Measurements from ENCODE around the gene XKR3. TPM values are rescaled to one million over a fixed set of nuclear protein-coding genes. Genes with fewer than 3 reads are reported as not detected.
"Not testable (repeated sequence)": the region's sequence is repeated elsewhere in the genome, so short reads cannot be mapped to it uniquely, and the experiment has no call there.

XKR3 gene
- total RNA-seq, 5 donors from 2014 or later (not counting 1 experiment from before 2014, with no cell fraction given), result not detected

DNA sequence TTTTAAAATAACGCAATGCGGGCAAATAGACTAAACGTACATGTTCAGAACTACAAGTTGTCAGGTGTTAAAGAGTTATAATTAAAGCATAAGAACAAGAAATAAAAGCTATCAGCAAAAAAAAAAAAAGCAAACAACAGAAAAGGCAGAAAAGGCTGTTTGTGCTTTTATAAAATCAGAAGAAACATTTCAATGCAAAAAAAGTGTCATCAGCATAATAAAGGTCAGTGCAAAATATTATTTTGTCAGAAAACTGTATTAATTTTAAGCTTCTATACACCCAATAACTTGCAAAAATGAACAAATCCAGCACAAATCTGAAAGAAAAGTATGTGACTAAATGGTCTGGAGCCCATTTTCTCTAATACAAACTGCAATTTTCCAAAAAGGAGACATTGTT lies 23.6 kb downstream of the XKR3 start:
- DNase-seq (no peak), ATAC-seq (replicated peaks in 1 of 4) (no peak)
- Histone ChIP-seq H3K36me3 (ENCODE audit: control insufficient read depth in 2 of 2, extremely low read depth in 1 of 2, insufficient read depth in 1 of 2, low read length in 1 of 2) (no peaks in the 10 kb centered on the region), H3K27me3 (replicated peaks in 1 of 2; ENCODE audit: control insufficient read depth in 2 of 2, extremely low read depth in 1 of 2, insufficient read depth in 2 of 2, low read length in 1 of 2) (no peaks in the 10 kb centered on the region), H3K9me3 (no peaks in the 10 kb centered on the region), H3K4me3 (ENCODE audit: control insufficient read depth in 1 of 2, extremely low read depth in 1 of 2, low read length in 1 of 2) (no peak overlapping the region), H3K4me1 (ENCODE audit: control insufficient read depth in 1 of 2, extremely low read depth in 1 of 2, insufficient read depth in 2 of 2, low read length in 2 of 2) (no peaks in the 10 kb centered on the region), H3K27ac (ENCODE audit: low read length) (no peak overlapping the region)
- Mint-ChIP-seq H3K4me3 (no peak overlapping the region), H3K4me1 (no peaks in the 10 kb centered on the region), H3K9me3 (no peaks in the 10 kb centered on the region), H3K36me3 (no peaks in the 10 kb centered on the region), H3K27ac (no peak overlapping the region), H3K27me3 (peaks cover 0 to 1% of the 10 kb centered on the region in 2 donors)
- POLR2A ChIA-PET, result no interaction called here
- CTCF ChIA-PET, result no interaction called here
- no CpG with 5 or more reads among the region's 3 CpGs for WGBS (ENCODE audit: insufficient coverage)

DNA sequence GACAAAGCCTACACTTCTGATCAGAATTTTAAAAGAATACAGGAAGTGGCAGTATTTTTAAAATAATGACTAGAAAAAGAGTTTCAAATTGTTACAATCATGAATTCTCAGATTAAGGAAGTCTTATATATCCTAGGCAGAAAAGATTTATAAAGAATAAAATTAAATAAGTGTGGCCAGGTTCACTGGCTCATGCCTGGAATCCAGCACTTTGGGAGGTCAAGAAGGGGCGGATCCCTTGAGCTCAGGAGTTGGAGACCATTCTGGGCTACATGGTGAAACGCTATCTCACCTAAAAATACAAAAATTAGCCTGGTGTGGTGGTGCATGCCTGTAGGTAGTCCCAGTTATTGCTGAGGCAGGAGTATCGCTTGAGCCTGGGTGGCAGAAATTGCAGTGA lies 24.1 kb downstream of the XKR3 start:
- H3K27me3 Mint-ChIP-seq, result peaks cover 0 to 1% of the 10 kb centered on the region in 2 donors
- H3K4me3 ChIP-seq (ENCODE audit: control insufficient read depth in 1 of 2, extremely low read depth in 1 of 2, low read length in 1 of 2), result no peak overlapping the region
- H3K36me3 Mint-ChIP-seq, result no peaks in the 10 kb centered on the region
- H3K27me3 ChIP-seq (replicated peaks in 1 of 2; ENCODE audit: control insufficient read depth in 2 of 2, extremely low read depth in 1 of 2, insufficient read depth in 2 of 2, low read length in 1 of 2), result no peaks in the 10 kb centered on the region
- H3K36me3 ChIP-seq (ENCODE audit: control insufficient read depth in 2 of 2, extremely low read depth in 1 of 2, insufficient read depth in 1 of 2, low read length in 1 of 2), result no peaks in the 10 kb centered on the region
- H3K27ac Mint-ChIP-seq, result no peak overlapping the region
- 100% methylated on average over 1 of the region's 3 CpGs for WGBS (ENCODE audit: insufficient coverage)
- H3K9me3 ChIP-seq, result no peaks in the 10 kb centered on the region
- H3K9me3 Mint-ChIP-seq, result no peaks in the 10 kb centered on the region
- H3K27ac ChIP-seq (ENCODE audit: low read length), result no peak overlapping the region
- no peak for DNase-seq
- ChIA-PET POLR2A (no interaction called here), CTCF (no interaction called here)
- H3K4me1 ChIP-seq (ENCODE audit: control insufficient read depth in 1 of 2, extremely low read depth in 1 of 2, insufficient read depth in 2 of 2, low read length in 2 of 2), result no peaks in the 10 kb centered on the region
- no peaks in the 10 kb centered on the region for H3K4me1 Mint-ChIP-seq
- no peak for ATAC-seq (replicated peaks in 1 of 4)
- no peak overlapping the region for H3K4me3 Mint-ChIP-seq

DNA sequence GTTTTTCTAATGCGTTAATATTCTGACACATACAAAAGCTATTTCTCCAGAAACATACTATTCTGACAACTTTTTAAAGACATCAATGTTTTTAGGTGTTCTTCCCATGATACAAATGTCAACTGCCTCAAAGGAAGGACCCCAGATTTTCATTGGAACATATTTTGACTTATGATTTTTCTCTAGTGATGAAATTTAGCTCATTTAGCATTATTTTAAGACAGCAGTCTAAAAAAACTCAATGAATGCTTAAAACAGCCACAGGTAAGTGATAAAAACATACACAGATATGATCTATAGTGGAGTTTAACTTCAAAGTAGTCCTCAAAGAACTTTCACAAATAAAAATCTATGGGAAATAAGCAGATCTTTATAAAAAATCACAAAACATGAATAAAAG lies 24.9 kb downstream of the XKR3 start:
- DNase-seq (no peak), ATAC-seq (replicated peaks in 1 of 4) (no peak)
- no peak overlapping the region for H3K27ac ChIP-seq (ENCODE audit: low read length)
- ChIA-PET CTCF (no interaction called here), POLR2A (no interaction called here)
- H3K4me1 ChIP-seq (ENCODE audit: control insufficient read depth in 1 of 2, extremely low read depth in 1 of 2, insufficient read depth in 2 of 2, low read length in 2 of 2), result no peaks in the 10 kb centered on the region
- no peaks in the 10 kb centered on the region for H3K9me3 ChIP-seq
- no peaks in the 10 kb centered on the region for H3K4me1 Mint-ChIP-seq
- no peak overlapping the region for H3K4me3 ChIP-seq (ENCODE audit: control insufficient read depth in 1 of 2, extremely low read depth in 1 of 2, low read length in 1 of 2)
- H3K4me3 Mint-ChIP-seq, result no peak overlapping the region
- no peaks in the 10 kb centered on the region for H3K27me3 ChIP-seq (replicated peaks in 1 of 2; ENCODE audit: control insufficient read depth in 2 of 2, extremely low read depth in 1 of 2, insufficient read depth in 2 of 2, low read length in 1 of 2)
- WGBS (ENCODE audit: insufficient coverage), result 83% methylated on average over 1 of the region's 1 CpG
- peaks cover 0 to 1% of the 10 kb centered on the region in 2 donors for H3K27me3 Mint-ChIP-seq
- no peaks in the 10 kb centered on the region for H3K36me3 Mint-ChIP-seq
- H3K9me3 Mint-ChIP-seq, result no peaks in the 10 kb centered on the region
- no peaks in the 10 kb centered on the region for H3K36me3 ChIP-seq (ENCODE audit: control insufficient read depth in 2 of 2, extremely low read depth in 1 of 2, insufficient read depth in 1 of 2, low read length in 1 of 2)
- H3K27ac Mint-ChIP-seq, result no peak overlapping the region

DNA sequence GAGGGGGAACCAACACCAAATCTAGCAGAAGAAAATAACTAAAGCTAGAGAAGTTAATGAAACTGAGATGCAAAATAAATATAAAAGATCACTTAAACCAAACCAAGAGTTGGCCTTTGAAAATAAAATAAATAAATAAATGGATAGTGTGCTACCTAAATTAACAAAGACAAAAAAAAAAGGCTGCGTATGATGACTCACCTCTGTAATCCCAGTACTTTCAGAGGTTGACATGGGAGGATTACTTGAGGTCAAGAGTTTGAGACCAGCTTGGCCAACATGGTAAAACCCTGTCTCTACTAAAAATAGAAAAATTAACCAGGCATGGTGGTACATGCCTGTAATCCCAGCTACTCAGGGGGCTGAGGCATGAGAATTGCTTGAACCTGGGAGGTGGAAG lies 29.7 kb downstream of the XKR3 start:
- H3K27ac Mint-ChIP-seq; H3K27ac ChIP-seq (ENCODE audit: low read length); ATAC-seq (replicated peaks in 1 of 4); H3K27me3 ChIP-seq (replicated peaks in 1 of 2; ENCODE audit: control insufficient read depth in 2 of 2, extremely low read depth in 1 of 2, insufficient read depth in 2 of 2, low read length in 1 of 2); H3K9me3 ChIP-seq; H3K4me1 Mint-ChIP-seq; H3K9me3 Mint-ChIP-seq; DNase-seq; H3K4me1 ChIP-seq (ENCODE audit: control insufficient read depth in 1 of 2, extremely low read depth in 1 of 2, insufficient read depth in 2 of 2, low read length in 2 of 2); H3K36me3 Mint-ChIP-seq; H3K4me3 ChIP-seq (ENCODE audit: control insufficient read depth in 1 of 2, extremely low read depth in 1 of 2, low read length in 1 of 2); POLR2A ChIA-PET; H3K4me3 Mint-ChIP-seq; H3K27me3 Mint-ChIP-seq; CTCF ChIA-PET; H3K36me3 ChIP-seq (ENCODE audit: control insufficient read depth in 2 of 2, extremely low read depth in 1 of 2, insufficient read depth in 1 of 2, low read length in 1 of 2): not testable (repeated sequence)
- no CpG with 5 or more reads among the region's 1 CpG for WGBS (ENCODE audit: insufficient coverage)

DNA sequence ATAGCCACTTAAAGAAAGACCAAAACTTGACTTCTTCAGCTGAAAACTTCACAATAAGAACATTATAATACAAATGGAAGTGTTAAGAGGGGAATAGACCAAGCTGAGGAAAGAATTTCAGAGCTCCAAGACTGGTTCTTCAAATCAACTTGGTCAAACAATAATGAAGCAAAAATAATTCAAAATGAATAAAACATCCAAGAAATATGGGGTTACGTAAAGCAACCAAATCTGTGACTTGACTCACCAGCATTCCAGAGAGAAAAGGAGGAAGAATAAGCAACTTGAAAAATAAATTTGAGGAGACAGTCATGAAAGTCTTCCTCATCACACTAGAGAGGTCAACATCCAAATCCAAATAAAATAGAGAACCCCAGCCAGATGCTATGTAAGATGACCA lies 31.4 kb downstream of the XKR3 start:
- no peak for ATAC-seq (replicated peaks in 1 of 4)
- Mint-ChIP-seq H3K4me3 (no peak overlapping the region), H3K4me1 (no peaks in the 10 kb centered on the region), H3K27me3 (peaks cover 0 to 7% of the 10 kb centered on the region in 2 donors), H3K9me3 (peaks cover 0 to 5% (median 0%) of the 10 kb centered on the region in 3 donors), H3K27ac (no peak overlapping the region), H3K36me3 (no peaks in the 10 kb centered on the region)
- no peak for DNase-seq
- ChIA-PET POLR2A (no interaction called here), CTCF (no interaction called here)
- no peaks in the 10 kb centered on the region for H3K27me3 ChIP-seq (replicated peaks in 1 of 2; ENCODE audit: control insufficient read depth in 2 of 2, extremely low read depth in 1 of 2, insufficient read depth in 2 of 2, low read length in 1 of 2)
- H3K4me3 ChIP-seq (ENCODE audit: control insufficient read depth in 1 of 2, extremely low read depth in 1 of 2, low read length in 1 of 2), result no peak overlapping the region
- WGBS (ENCODE audit: insufficient coverage), result no CpG with 5 or more reads among the region's 1 CpG
- no peaks in the 10 kb centered on the region for H3K36me3 ChIP-seq (ENCODE audit: control insufficient read depth in 2 of 2, extremely low read depth in 1 of 2, insufficient read depth in 1 of 2, low read length in 1 of 2)
- H3K4me1 ChIP-seq (ENCODE audit: control insufficient read depth in 1 of 2, extremely low read depth in 1 of 2, insufficient read depth in 2 of 2, low read length in 2 of 2), result no peaks in the 10 kb centered on the region
- no peak overlapping the region for H3K27ac ChIP-seq (ENCODE audit: low read length)
- no peaks in the 10 kb centered on the region for H3K9me3 ChIP-seq

DNA sequence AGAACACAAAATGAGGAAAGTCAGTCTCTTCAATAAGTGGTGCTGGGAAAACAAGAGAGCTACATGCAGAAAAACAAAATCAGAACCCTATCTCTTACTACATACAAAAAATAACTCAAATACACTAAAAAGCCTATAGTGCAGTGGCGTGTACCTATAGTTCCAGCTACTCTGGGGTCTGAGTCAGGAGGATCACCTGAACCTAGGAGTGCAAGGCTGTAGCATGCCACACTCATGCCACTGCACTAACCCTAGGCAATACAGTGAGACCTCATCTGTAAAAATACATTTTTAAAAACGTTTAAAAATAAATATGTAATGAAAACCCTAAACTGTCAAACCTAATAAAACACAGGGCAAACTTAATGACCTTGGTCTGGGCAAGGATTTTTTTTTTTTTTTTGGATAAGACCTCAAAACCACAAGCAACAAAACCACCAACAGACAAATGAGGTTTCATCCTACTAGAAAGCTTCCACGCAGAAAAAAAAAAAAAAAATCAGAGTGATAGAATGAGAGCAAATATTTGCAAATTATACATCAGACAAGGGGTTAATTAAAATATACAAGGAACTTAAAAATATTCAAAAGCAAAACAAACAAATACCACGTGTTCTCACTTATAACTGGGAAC lies 35.2 kb downstream of the XKR3 start:
- POLR2A ChIA-PET, result no interaction called here
- WGBS (ENCODE audit: insufficient coverage), result 67% methylated on average over 1 of the region's 4 CpGs
- DNase-seq (no peak), ATAC-seq (replicated peaks in 1 of 4) (no peak)
- no peak overlapping the region for H3K27ac ChIP-seq (ENCODE audit: low read length)
- peaks cover 0 to 9% of the 10 kb centered on the region in 2 donors for H3K27me3 Mint-ChIP-seq
- H3K4me3 ChIP-seq (ENCODE audit: control insufficient read depth in 1 of 2, extremely low read depth in 1 of 2, low read length in 1 of 2), result no peak overlapping the region
- no peaks in the 10 kb centered on the region for H3K36me3 ChIP-seq (ENCODE audit: control insufficient read depth in 2 of 2, extremely low read depth in 1 of 2, insufficient read depth in 1 of 2, low read length in 1 of 2)
- no peaks in the 10 kb centered on the region for H3K9me3 ChIP-seq
- H3K27ac Mint-ChIP-seq, result no peak overlapping the region
- H3K4me1 Mint-ChIP-seq, result no peaks in the 10 kb centered on the region
- H3K27me3 ChIP-seq (replicated peaks in 1 of 2; ENCODE audit: control insufficient read depth in 2 of 2, extremely low read depth in 1 of 2, insufficient read depth in 2 of 2, low read length in 1 of 2), result no peaks in the 10 kb centered on the region
- no peaks in the 10 kb centered on the region for H3K4me1 ChIP-seq (ENCODE audit: control insufficient read depth in 1 of 2, extremely low read depth in 1 of 2, insufficient read depth in 2 of 2, low read length in 2 of 2)
- H3K36me3 Mint-ChIP-seq, result no peaks in the 10 kb centered on the region
- CTCF ChIA-PET, result no interaction called here
- H3K9me3 Mint-ChIP-seq, result peaks cover 0 to 5% (median 0%) of the 10 kb centered on the region in 3 donors
- H3K4me3 Mint-ChIP-seq, result no peak overlapping the region

DNA sequence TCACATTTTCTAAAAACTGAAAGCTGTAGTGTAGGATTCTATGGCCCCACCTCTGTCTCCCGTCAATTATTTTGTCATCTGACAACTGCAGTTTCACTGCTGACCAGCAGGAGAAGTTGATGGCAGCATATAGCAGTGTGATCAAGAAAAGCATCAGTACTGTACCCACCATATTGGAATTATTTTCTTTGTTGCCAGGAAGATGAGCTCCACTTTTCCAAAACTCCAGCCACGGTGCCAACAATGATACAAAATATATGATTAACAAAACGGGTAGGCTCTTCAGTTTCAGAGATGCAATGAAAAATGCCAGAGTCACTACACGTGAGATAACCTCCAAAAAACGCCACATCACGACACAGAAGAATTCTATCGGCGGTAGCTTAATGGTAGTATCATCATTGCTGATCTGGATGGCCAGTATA lies 41.3 kb downstream of the XKR3 start:
- Histone ChIP-seq H3K27ac (ENCODE audit: low read length) (no peak overlapping the region), H3K27me3 (replicated peaks in 1 of 2; ENCODE audit: control insufficient read depth in 2 of 2, extremely low read depth in 1 of 2, insufficient read depth in 2 of 2, low read length in 1 of 2) (no peaks in the 10 kb centered on the region), H3K36me3 (ENCODE audit: control insufficient read depth in 2 of 2, extremely low read depth in 1 of 2, insufficient read depth in 1 of 2, low read length in 1 of 2) (no peaks in the 10 kb centered on the region), H3K4me3 (ENCODE audit: control insufficient read depth in 1 of 2, extremely low read depth in 1 of 2, low read length in 1 of 2) (no peak overlapping the region), H3K4me1 (ENCODE audit: control insufficient read depth in 1 of 2, extremely low read depth in 1 of 2, insufficient read depth in 2 of 2, low read length in 2 of 2) (no peaks in the 10 kb centered on the region), H3K9me3 (no peaks in the 10 kb centered on the region)
- 89% methylated on average over 4 of the region's 8 CpGs for WGBS (ENCODE audit: insufficient coverage)
- H3K9me3 Mint-ChIP-seq, result no peaks in the 10 kb centered on the region
- no peak for ATAC-seq (replicated peaks in 1 of 4)
- no peaks in the 10 kb centered on the region for H3K4me1 Mint-ChIP-seq
- no peaks in the 10 kb centered on the region for H3K36me3 Mint-ChIP-seq
- H3K4me3 Mint-ChIP-seq, result no peak overlapping the region
- ChIA-PET CTCF (no interaction called here), POLR2A (no interaction called here)
- H3K27me3 Mint-ChIP-seq, result peaks cover 0 to 11% of the 10 kb centered on the region in 2 donors
- H3K27ac Mint-ChIP-seq, result no peak overlapping the region
- no peak for DNase-seq
